Measurements from ENCODE around the gene CRYGC.

The CRYGC gene

GRCh38 chr2:208129744-208130711 lies at the start of gene CRYGC:
Gene CRYGC, minus strand, starts transcription at chr2:208129828. Its CDS starts 36 bp downstream, at chr2:208129792.
- DNase-seq (ENCODE audit: low spot score) (peak; percentile 59), FAIRE-seq (no peak)

GRCh38 chr2:208179028-208179609 lies 49.5 kb upstream of the CRYGC start:
- FAIRE-seq (no peak), DNase-seq (ENCODE audit: low spot score) (peak; percentile 23)

GRCh38 chr2:208175840-208176153 lies 46.2 kb upstream of the CRYGC start:
- FAIRE-seq: no peak
- DNase-seq (ENCODE audit: low spot score): no peak

- DNase-seq (ENCODE audit: low spot score): peak; percentile 85
- FAIRE-seq: no peak
Observed at GRCh38 chr2:208175069-208175839, 45.6 kb upstream of the CRYGC start.

- DNase-seq (ENCODE audit: low spot score): no peak
- FAIRE-seq: no peak
Observed at GRCh38 chr2:208174144-208174543, 44.5 kb upstream of the CRYGC start.

GRCh38 chr2:208172125-208172524 lies 42.5 kb upstream of the CRYGC start:
- DNase-seq (ENCODE audit: low spot score): no peak
- no peak for FAIRE-seq

- FAIRE-seq: no peak
Observed at GRCh38 chr2:208164951-208165755, 35.5 kb upstream of the CRYGC start.

GRCh38 chr2:208163489-208163888 lies 33.9 kb upstream of the CRYGC start, which contains the start of gene CRYGA:
Gene CRYGA, minus strand, starts transcription at chr2:208163589. Its CDS starts 33 bp downstream, at chr2:208163556.
- FAIRE-seq (no peak), DNase-seq (ENCODE audit: low spot score) (no peak)

More at GRCh38 chr2:208164951-208165755, 35.5 kb upstream of the CRYGC start:
- DNase-seq (ENCODE audit: low spot score): no peak

- FAIRE-seq (no peak), DNase-seq (ENCODE audit: low spot score) (no peak)
Observed at GRCh38 chr2:208156439-208156838, 26.8 kb upstream of the CRYGC start.

GRCh38 chr2:208153156-208153555 lies 23.5 kb upstream of the CRYGC start:
- FAIRE-seq: no peak
- no peak for DNase-seq (ENCODE audit: low spot score)

GRCh38 chr2:208150956-208151355 lies 21.3 kb upstream of the CRYGC start:
- no peak for DNase-seq (ENCODE audit: low spot score)
- no peak for FAIRE-seq

- no peak for FAIRE-seq
- no peak for DNase-seq (ENCODE audit: low spot score)
Observed at GRCh38 chr2:208150094-208150493, 20.5 kb upstream of the CRYGC start.

- DNase-seq (ENCODE audit: low spot score): no peak
- FAIRE-seq: no peak
Observed at GRCh38 chr2:208148803-208149202, 19.2 kb upstream of the CRYGC start.

GRCh38 chr2:208147759-208148158 lies 18.1 kb upstream of the CRYGC start:
- FAIRE-seq: no peak
- no peak for DNase-seq (ENCODE audit: low spot score)

GRCh38 chr2:208147008-208147407 lies 17.4 kb upstream of the CRYGC start:
- no peak for FAIRE-seq
- DNase-seq (ENCODE audit: low spot score): no peak

- FAIRE-seq (no peak), DNase-seq (ENCODE audit: low spot score) (no peak)
Observed at GRCh38 chr2:208146006-208146405, 16.4 kb upstream of the CRYGC start, which contains the start of gene CRYGB. Gene CRYGB, minus strand, starts transcription at chr2:208146158. Its CDS starts 38 bp downstream, at chr2:208146120.

- DNase-seq (ENCODE audit: low spot score) (no peak), FAIRE-seq (no peak)
Observed at GRCh38 chr2:208142925-208143799, 13.5 kb upstream of the CRYGC start.

GRCh38 chr2:208142240-208142924 lies 12.8 kb upstream of the CRYGC start:
- no peak for DNase-seq (ENCODE audit: low spot score)
- FAIRE-seq: no peak

GRCh38 chr2:208139447-208139846 lies 9.8 kb upstream of the CRYGC start:
- FAIRE-seq (no peak), DNase-seq (ENCODE audit: low spot score) (no peak)

Data from urothelium cell line (cell line).